CD4-positive, alpha-beta T cell treated with Interleukin-1 beta for 1 hour (primary cell): Measurements from ENCODE around the gene LDAH.
"Not testable (repeated sequence)": the region's sequence is repeated elsewhere in the genome, so short reads cannot be mapped to it uniquely, and the experiment has no call there.

Source experiments
- DNase-seq, 2 donors: peaks; one replicate each; pipeline ENCODE4 v3.0.0-alpha.2; 2020 to 2022

The LDAH gene

GRCh38 chr2:20717641-20718040, 105.3 kb downstream of the LDAH start:
- DNase-seq: no peak

- not testable (repeated sequence) for DNase-seq
Measured at GRCh38 chr2:20716164-20716563, 106.7 kb downstream of the LDAH start.

DNA sequence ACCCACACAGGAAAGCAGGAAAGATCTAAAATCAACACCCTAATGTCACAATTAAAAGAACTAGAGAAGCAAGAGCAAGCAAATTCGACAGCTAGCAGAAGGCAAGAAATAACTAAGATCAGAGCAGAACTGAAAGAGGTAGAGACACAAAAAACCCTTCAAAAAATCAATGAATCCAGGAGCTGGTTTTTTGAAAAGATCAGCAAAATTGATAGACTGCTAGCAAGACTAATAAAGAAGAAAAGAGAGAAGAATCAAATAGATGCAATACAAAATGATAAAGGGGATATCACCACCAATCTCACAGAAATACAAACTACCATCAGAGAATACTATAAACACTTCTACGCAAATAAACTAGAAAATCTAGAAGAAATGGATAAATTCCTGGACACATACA, 108.5 kb downstream of the LDAH start:
- DNase-seq: not testable (repeated sequence)

- not testable (repeated sequence) for DNase-seq
Measured at GRCh38 chr2:20713585-20713984, 109.3 kb downstream of the LDAH start.

DNA sequence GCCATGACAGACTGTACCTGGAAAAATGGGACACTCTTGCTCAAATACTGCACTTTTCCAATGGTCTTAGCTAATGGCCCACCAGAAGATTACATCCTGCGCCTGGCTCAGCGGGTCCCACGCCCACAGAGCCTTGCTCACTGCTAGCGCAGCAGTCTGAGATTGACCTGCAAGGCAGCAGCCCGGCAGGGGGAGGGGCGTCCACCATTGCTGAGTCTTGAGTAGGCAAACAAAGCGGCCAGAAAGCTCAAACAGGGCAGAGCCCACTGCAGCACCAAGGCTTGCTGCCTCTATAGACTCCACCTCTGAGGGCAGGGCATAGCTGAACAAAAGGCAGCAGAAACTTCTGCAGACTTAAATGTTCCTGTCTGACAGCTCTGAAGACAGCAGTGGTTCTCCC, 111.3 kb downstream of the LDAH start:
- not testable (repeated sequence) for DNase-seq

DNA sequence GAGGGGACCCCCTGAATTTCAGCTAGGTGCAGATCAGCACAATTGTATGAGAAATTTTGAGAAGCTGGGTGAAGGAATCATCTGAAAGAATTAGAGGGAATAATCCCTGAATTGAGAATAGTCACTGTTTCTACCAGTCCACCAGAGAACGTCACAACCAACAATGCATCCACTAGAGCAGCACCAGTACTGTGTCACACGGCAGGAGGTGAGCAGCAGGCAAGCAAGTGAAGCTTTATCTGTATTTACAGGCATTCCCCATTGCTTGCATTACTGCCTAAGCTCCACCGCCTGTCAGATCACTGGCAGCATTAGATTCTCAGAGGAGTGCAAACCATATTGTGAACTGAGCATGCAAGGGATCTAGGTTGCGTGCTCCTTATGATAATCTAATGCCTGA, 115.3 kb downstream of the LDAH start:
- no peak for DNase-seq

GRCh38 chr2:20706786-20707185, 116.1 kb downstream of the LDAH start:
- no peak for DNase-seq

DNA sequence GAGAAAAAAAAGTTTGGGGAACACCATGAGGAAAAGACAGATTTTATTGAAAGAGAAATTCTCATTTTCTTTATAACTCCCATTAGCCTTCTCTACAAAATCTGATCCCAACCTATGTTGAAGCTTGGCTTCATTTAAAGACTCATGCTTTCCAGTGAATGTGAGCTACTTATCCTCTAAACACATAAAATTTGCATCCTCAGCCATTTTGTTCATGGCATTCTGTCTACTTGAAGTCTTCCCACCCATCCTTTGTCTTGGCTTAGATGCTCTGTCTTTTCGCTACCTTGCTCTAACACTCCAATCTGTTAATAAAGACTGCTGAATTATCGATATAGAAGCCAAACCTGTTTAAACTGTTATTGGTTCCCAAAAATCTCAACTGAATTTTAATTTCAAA, 116.7 kb downstream of the LDAH start:
- no peak for DNase-seq

DNA sequence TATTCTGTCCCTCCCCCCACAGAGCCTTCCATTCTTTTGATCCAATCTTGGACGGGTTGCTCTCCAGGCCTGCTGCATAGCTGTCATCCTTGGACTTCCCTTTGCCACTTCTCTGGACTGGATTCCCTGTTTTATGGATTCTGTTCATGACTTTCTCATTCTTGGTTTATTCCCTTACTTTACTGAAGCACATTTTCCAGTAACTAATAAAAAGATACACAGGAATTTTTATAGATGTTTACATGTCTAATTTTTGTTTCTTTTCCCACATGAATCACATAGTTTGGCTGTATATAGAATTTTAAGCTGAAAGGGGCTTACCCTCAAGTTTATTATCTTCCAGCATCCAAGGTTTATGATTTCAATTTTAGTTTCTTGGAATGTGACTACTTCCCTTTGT, 118.0 kb downstream of the LDAH start:
- no peak for DNase-seq

- DNase-seq: no peak
Measured at GRCh38 chr2:20702563-20702962, 120.3 kb downstream of the LDAH start.

GRCh38 chr2:20698916-20699613, 123.8 kb downstream of the LDAH start:
- no peak for DNase-seq

GRCh38 chr2:20697322-20697934, 125.5 kb downstream of the LDAH start:
- DNase-seq: no peak

GRCh38 chr2:20696366-20696765, 126.5 kb downstream of the LDAH start:
- no peak for DNase-seq

DNA sequence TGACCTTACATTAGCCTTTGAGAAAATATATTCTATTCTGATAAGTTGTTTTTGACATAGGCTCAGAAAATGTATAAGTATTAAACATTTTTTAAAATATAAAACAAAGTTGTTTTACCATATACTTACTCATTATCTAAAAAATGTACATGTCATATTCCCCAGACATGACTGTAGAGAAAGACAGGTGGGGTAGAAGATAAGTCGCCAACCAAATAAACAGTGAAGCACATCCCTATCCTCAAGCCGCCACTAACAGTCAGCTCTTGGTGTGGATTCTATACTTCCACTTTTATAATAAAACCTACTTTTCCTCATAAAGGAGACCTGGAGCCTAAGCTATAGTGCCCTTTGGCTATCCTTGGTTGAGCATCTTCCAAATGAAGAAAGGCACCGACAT, 129.6 kb downstream of the LDAH start:
- DNase-seq: no peak

DNA sequence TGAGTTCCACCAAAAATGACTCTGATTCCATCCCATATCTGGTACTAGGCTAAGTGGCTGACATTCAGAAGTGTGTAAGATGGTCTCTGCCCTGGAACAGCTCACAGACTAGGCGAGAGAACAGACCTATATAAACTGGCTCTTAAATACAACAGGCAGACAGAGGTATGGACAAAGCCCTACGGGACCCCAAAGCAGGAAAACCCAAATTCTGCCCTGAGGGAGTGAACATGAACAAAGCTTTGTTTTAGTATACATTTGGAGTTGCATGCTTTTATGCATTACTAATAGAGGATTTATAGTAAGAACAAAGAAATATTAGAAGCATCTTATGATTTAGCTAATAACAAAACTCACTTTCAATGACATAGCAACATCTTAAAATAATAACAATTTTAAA, 130.8 kb downstream of the LDAH start:
- no peak for DNase-seq

GRCh38 chr2:20691076-20691734, 131.7 kb downstream of the LDAH start:
- no peak for DNase-seq

- DNase-seq: no peak
Measured at GRCh38 chr2:20689428-20690264, 133.3 kb downstream of the LDAH start.

GRCh38 chr2:20687260-20687832, 135.6 kb downstream of the LDAH start:
- DNase-seq: no peak

- DNase-seq: no peak
Measured at GRCh38 chr2:20684581-20685063, 138.3 kb downstream of the LDAH start.

GRCh38 chr2:20682167-20682920, 140.6 kb downstream of the LDAH start:
- DNase-seq: no peak

DNA sequence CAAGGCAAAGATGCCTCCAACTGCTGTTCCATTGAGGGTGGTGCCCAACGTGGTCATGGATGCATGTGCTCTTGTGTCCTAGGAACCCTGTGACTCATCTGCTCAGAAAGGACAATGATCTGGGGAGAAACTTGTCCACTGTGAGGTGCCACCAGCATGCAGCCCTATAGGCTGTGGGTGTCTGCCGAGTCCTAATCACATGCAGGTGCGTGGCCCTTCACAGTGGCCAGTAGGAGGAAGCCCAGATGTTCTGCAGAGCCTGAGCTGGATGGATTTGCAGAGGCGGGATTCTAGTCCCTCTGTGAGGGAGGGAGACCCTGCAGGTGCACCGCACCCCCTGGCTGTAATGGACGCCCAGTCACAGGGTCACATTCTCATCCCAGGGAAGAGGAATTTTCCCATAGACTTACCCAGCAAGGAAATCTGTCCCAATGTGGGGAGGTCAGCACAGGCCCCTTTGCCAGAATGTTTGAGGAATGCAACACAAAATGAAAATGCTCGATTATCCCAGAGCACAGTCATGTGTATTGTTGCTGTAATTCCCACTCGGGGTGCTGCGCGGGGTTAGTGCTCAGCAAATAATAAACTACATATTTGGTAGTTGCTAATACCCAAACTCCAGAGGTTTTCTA, 142.0 kb downstream of the LDAH start:
- no peak for DNase-seq

- no peak for DNase-seq
Measured at GRCh38 chr2:20678780-20679179, 144.1 kb downstream of the LDAH start.
